ENCODE results near the gene RNF145.
"Not testable (repeated sequence)": the region's sequence is repeated elsewhere in the genome, so short reads cannot be mapped to it uniquely, and the experiment has no call there.

RNF145 gene

GRCh38 chr5:159187719-159188118 is 21.6 kb downstream of the RNF145 start:
- DNase-seq = no peak

- DNase-seq = no peak
These were observed 23.0 kb downstream of the RNF145 start for GRCh38 chr5:159186319-159186718.

GRCh38 chr5:159185773-159186172 is 23.6 kb downstream of the RNF145 start:
- no peak for DNase-seq

- DNase-seq = no peak
These were observed 24.4 kb downstream of the RNF145 start for GRCh38 chr5:159184858-159185381.

- no peak for DNase-seq
These were observed 25.1 kb downstream of the RNF145 start for GRCh38 chr5:159184236-159184635.

- DNase-seq = no peak
These were observed 26.1 kb downstream of the RNF145 start for GRCh38 chr5:159183247-159183646.

- no peak for DNase-seq
These were observed 26.7 kb downstream of the RNF145 start for GRCh38 chr5:159182691-159183090.

- no peak for DNase-seq
These were observed 27.7 kb downstream of the RNF145 start for GRCh38 chr5:159181651-159182050.

- DNase-seq = no peak
These were observed 28.2 kb downstream of the RNF145 start for GRCh38 chr5:159181152-159181551.

GRCh38 chr5:159179529-159180305 is 29.6 kb downstream of the RNF145 start:
- no peak for DNase-seq

GRCh38 chr5:159178978-159179377 is 30.4 kb downstream of the RNF145 start:
- DNase-seq = no peak

GRCh38 chr5:159175547-159175946 is 33.8 kb downstream of the RNF145 start:
- no peak for DNase-seq

GRCh38 chr5:159174511-159175168 is 34.7 kb downstream of the RNF145 start:
- no peak for DNase-seq

GRCh38 chr5:159171274-159171673 is 38.1 kb downstream of the RNF145 start:
- no peak for DNase-seq

- no peak for DNase-seq
These were observed 39.3 kb downstream of the RNF145 start for GRCh38 chr5:159170021-159170420.

GRCh38 chr5:159166416-159166815 is 42.9 kb downstream of the RNF145 start:
- no peak for DNase-seq

GRCh38 chr5:159163701-159164046 is 45.7 kb downstream of the RNF145 start:
- DNase-seq = no peak

GRCh38 chr5:159163027-159163700 is 46.2 kb downstream of the RNF145 start:
- no peak for DNase-seq

GRCh38 chr5:159161361-159162214 is 47.8 kb downstream of the RNF145 start:
- no peak for DNase-seq

- not testable (repeated sequence) for DNase-seq
These were observed 50.7 kb downstream of the RNF145 start for GRCh38 chr5:159158553-159159091.

GRCh38 chr5:159157552-159157951 is 51.8 kb downstream of the RNF145 start:
- no peak for DNase-seq

- peak; percentile 29 for DNase-seq
These were observed 52.7 kb downstream of the RNF145 start for GRCh38 chr5:159156426-159157238.

All from DMS 273 treated with DMSO at 0.1 percent for 48 hours (cell line).